Suprapubic skin (tissue), 3 donors: ENCODE data around the gene ENGASE.

ENCODE experiments used
- CTCF ChIP-seq, 2 donors: fragments of 200-600 bp in 1 of 2; fragments of 450-650 bp in 1 of 2; sonication (generic) in 1 of 2; IDR thresholded peaks; one replicate each; pipeline ENCODE4 v1.5.1; 2016 to 2019; ENCODE audit warnings: antibody characterized with exemption in 2 of 2, mild to moderate bottlenecking in 1 of 2, moderate library complexity in 1 of 2
- EP300 ChIP-seq: sonication (generic); formaldehyde crosslinking; IDR thresholded peaks from one replicate; pipeline ENCODE4 v1.6.1; 2017; ENCODE audit warnings: antibody characterized with exemption

DNA sequence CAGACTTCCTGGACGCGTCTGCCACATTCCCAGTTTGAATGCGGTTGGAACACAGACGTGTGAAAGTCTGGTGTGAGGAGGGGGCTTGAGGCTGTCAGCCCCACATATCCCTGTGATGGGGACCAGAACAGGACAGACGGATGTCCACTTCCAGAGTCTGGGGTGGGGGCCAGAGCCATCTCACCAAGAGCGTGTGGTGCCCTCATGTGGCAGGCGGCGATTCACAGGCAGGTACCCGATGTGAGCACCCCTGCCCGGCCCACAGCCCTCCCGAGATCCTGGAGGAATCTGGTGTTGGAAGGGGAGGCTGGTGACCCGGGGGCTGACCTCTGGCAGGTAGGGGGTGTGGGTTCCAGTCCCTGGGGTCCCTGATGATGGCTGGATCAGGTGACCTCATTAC, 51.5 kb downstream of the ENGASE start:
- TF ChIP-seq EP300 = no peak
- no peak for TF ChIP-seq CTCF (IDR thresholded peaks at IDR 0.05)
